ENCODE data around the gene NBAS. TPM values are rescaled to one million over a fixed set of nuclear protein-coding genes. Genes with fewer than 3 reads are reported as not detected.

NBAS gene
- total and polyA plus RNA-seq, 9 of the 15 experiments (the other 6 are each of a cell fraction or from before 2014, with no cell fraction given), result 15.3 to 94.4 (median 69.9) TPM

- Histone ChIP-seq H3K36me3 (ENCODE audit: control insufficient read depth, insufficient read depth, low read length) (no peaks in the 10 kb centered on the region), H3K4me3 (no peak overlapping the region), H4K20me1 (replicated peaks; ENCODE audit: control insufficient read depth, insufficient read depth, low read length) (no peaks in the 10 kb centered on the region), H2AFZ (ENCODE audit: low read depth, low read length) (no peak overlapping the region), H3K4me2 (ENCODE audit: insufficient read depth, low read length) (no peak overlapping the region), H3K79me2 (ENCODE audit: control insufficient read depth, insufficient read depth, low read length) (no peaks in the 10 kb centered on the region), H3K27me3 (ENCODE audit: control insufficient read depth in 2 of 2, insufficient read depth in 2 of 2, low read length in 2 of 2) (peaks cover 13 to 25% of the 10 kb centered on the region in 2 experiments; a peak in 4 of 5 replicates), H3K9me3 (replicated peaks; ENCODE audit: control insufficient read depth, insufficient read depth, low read depth, low read length) (no peaks in the 10 kb centered on the region), H3K4me1 (replicated peaks in 1 of 2; ENCODE audit: control insufficient read depth in 2 of 2, insufficient read depth in 2 of 2, low read length in 2 of 2) (peaks cover 0 to 4% of the 10 kb centered on the region in 2 experiments; a peak in 1 of 5 replicates), H3K9me1 (ENCODE audit: control insufficient read depth, insufficient read depth, low read length) (no peaks in the 10 kb centered on the region), H3K27ac (ENCODE audit: extremely low read depth, low read depth, low read length) (no peak overlapping the region), H3K9ac (ENCODE audit: insufficient read depth in 1 of 2, low read depth in 2 of 2, low read length in 2 of 2) (no peak overlapping the region)
- no peak for FAIRE-seq
- no peak for ATAC-seq
- TF ChIP-seq ARID1B (IDR thresholded peaks at IDR 0.05), result peak; percentile 41; the same call in 1 of the 2 replicates
- TF ChIP-seq SMARCB1 (IDR thresholded peaks at IDR 0.05; ENCODE audit: insufficient read length, low read depth), result no peak
- no peak for TF ChIP-seq HNRNPL (IDR thresholded peaks at IDR 0.05; ENCODE audit: low read depth, low read length)
- POLR2A ChIA-PET, result interaction anchor here (0.6 kb wide), 1 partner anchor 413 kb away, joined by 3 read pairs; no protein-coding TSS in a partner anchor
- no TSS peak for BruUV-seq (replicated peaks)
- CTCF ChIA-PET (ENCODE audit: low intra/inter-chr PET ratio), result no interaction called here
- intact Hi-C loops (cut with micrococcal nuclease), result no loop called here
- 4% methylated on average over 4 of the region's 4 CpGs for WGBS (ENCODE audit: insufficient coverage, low coverage, missing lambda C conversion rate)
- DNase-seq (ENCODE audit: extremely low read depth in 1 of 4, low spot score in 3 of 4), result no peak
- in situ Hi-C loops (cut with MboI), result no loop called here
Observed at GRCh38 chr2:15127301-15127700, 433.8 kb downstream of the NBAS start.

DNA sequence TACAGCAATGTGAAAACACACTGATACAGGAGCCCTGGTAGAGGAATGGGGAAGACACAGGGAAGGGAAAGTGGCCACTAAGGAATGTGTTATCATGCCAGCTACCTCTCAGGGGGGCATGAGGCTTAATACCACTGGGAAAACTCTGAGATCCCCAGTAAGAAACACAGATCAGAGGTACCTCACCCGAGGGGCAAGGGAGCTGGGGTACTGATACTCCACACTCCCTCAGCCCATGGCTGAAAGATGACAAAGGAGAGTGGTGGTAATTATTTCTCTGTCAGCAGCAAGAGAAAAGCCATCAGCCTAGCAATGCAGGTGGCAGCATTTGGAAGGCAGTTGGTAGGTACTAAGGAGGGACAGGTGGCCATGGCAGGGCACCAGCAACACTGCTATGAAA is 434.8 kb downstream of the NBAS start:
- Histone ChIP-seq H3K4me2 (ENCODE audit: insufficient read depth, low read length) (no peak overlapping the region), H3K4me3 (no peak overlapping the region), H3K9ac (ENCODE audit: insufficient read depth in 1 of 2, low read depth in 2 of 2, low read length in 2 of 2) (no peak overlapping the region), H3K79me2 (ENCODE audit: control insufficient read depth, insufficient read depth, low read length) (no peaks in the 10 kb centered on the region), H3K36me3 (ENCODE audit: control insufficient read depth, insufficient read depth, low read length) (no peaks in the 10 kb centered on the region), H3K4me1 (replicated peaks in 1 of 2; ENCODE audit: control insufficient read depth in 2 of 2, insufficient read depth in 2 of 2, low read length in 2 of 2) (peaks cover 0 to 4% of the 10 kb centered on the region in 2 experiments; a peak in 1 of 5 replicates), H2AFZ (ENCODE audit: low read depth, low read length) (no peak overlapping the region), H3K9me3 (replicated peaks; ENCODE audit: control insufficient read depth, insufficient read depth, low read depth, low read length) (no peaks in the 10 kb centered on the region), H3K9me1 (ENCODE audit: control insufficient read depth, insufficient read depth, low read length) (no peaks in the 10 kb centered on the region), H3K27me3 (ENCODE audit: control insufficient read depth in 2 of 2, insufficient read depth in 2 of 2, low read length in 2 of 2) (peaks cover 13 to 25% of the 10 kb centered on the region in 2 experiments; a peak in 4 of 5 replicates), H4K20me1 (replicated peaks; ENCODE audit: control insufficient read depth, insufficient read depth, low read length) (no peaks in the 10 kb centered on the region), H3K27ac (ENCODE audit: extremely low read depth, low read depth, low read length) (no peak overlapping the region)
- intact Hi-C loops (cut with micrococcal nuclease) (no loop called here), in situ Hi-C loops (cut with MboI) (no loop called here)
- WGBS (ENCODE audit: insufficient coverage, low coverage, missing lambda C conversion rate), result 0% methylated on average over 1 of the region's 1 CpG
- no peak for DNase-seq (ENCODE audit: extremely low read depth in 1 of 4, low spot score in 3 of 4)
- ChIA-PET CTCF (ENCODE audit: low intra/inter-chr PET ratio) (no interaction called here), POLR2A (no interaction called here)
- no peak for ATAC-seq
- FAIRE-seq, result no peak
- BruUV-seq (replicated peaks), result no TSS peak
- TF ChIP-seq POLR2B (IDR thresholded peaks at IDR 0.05; ENCODE audit: low read depth, partially characterized antibody) (no peak), KLF10 (CRISPR knock-in tag; IDR thresholded peaks at IDR 0.05) (no peak), CHD1 (IDR thresholded peaks at IDR 0.05; ENCODE audit: low read length) (no peak), KDM5B (IDR thresholded peaks at IDR 0.05; ENCODE audit: insufficient replicate concordance, low read depth, low read length) (no peak), ZNF766 (CRISPR knock-in tag; conservative IDR thresholded peaks at IDR 0.05) (no peak), SMARCE1 (IDR thresholded peaks at IDR 0.05) (no peak), SMAD1 (IDR thresholded peaks at IDR 0.05; ENCODE audit: low read depth, low read length, partially characterized antibody) (no peak), NELFE (IDR thresholded peaks at IDR 0.05; ENCODE audit: insufficient read depth, insufficient read length) (no peak), THRB (CRISPR knock-in tag; conservative IDR thresholded peaks at IDR 0.05) (no peak), DPF2 (IDR thresholded peaks at IDR 0.05) (no peak)
- TF ChIP-seq, protein P1, sequence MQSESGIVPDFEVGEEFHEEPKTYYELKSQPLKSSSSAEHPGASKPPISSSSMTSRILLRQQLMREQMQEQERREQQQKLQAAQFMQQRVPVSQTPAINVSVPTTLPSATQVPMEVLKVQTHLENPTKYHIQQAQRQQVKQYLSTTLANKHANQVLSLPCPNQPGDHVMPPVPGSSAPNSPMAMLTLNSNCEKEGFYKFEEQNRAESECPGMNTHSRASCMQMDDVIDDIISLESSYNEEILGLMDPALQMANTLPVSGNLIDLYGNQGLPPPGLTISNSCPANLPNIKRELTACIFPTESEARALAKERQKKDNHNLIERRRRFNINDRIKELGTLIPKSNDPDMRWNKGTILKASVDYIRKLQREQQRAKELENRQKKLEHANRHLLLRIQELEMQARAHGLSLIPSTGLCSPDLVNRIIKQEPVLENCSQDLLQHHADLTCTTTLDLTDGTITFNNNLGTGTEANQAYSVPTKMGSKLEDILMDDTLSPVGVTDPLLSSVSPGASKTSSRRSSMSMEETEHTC (IDR thresholded peaks at IDR 0.05), result no peak

All from K562 (cell line).